ENCODE results near the gene IRF4.

The IRF4 gene

GRCh38 chr6:398558-399078 lies 7.1 kb downstream of the IRF4 start:
- FAIRE-seq (no peak), DNase-seq (ENCODE audit: insufficient read length, low spot score) (no peak)

GRCh38 chr6:399785-400534 lies 8.4 kb downstream of the IRF4 start:
- TF ChIP-seq POLR2A (IDR thresholded peaks at IDR 0.05; ENCODE audit: low read depth, low read length): no peak
- FAIRE-seq: no peak
- no peak for DNase-seq (ENCODE audit: insufficient read length, low spot score)

More at GRCh38 chr6:398558-399078, 7.1 kb downstream of the IRF4 start:
- TF ChIP-seq POLR2A (IDR thresholded peaks at IDR 0.05; ENCODE audit: low read depth, low read length): no peak

GRCh38 chr6:400815-401214 lies 9.3 kb downstream of the IRF4 start:
- no peak for TF ChIP-seq POLR2A (IDR thresholded peaks at IDR 0.05; ENCODE audit: low read depth, low read length)
- FAIRE-seq (no peak), DNase-seq (ENCODE audit: insufficient read length, low spot score) (no peak)

- FAIRE-seq (no peak), DNase-seq (ENCODE audit: insufficient read length, low spot score) (no peak)
- no peak for TF ChIP-seq POLR2A (IDR thresholded peaks at IDR 0.05; ENCODE audit: low read depth, low read length)
These were observed 9.9 kb downstream of the IRF4 start for GRCh38 chr6:401239-401993.

- no peak for DNase-seq (ENCODE audit: insufficient read length, low spot score)
- TF ChIP-seq POLR2A (IDR thresholded peaks at IDR 0.05; ENCODE audit: low read depth, low read length): no peak
- FAIRE-seq: no peak
These were observed 10.6 kb downstream of the IRF4 start for GRCh38 chr6:401994-402640.

- FAIRE-seq: no peak
- no peak for DNase-seq (ENCODE audit: insufficient read length, low spot score)
- TF ChIP-seq POLR2A (IDR thresholded peaks at IDR 0.05; ENCODE audit: low read depth, low read length): no peak
These were observed 11.5 kb downstream of the IRF4 start for GRCh38 chr6:402901-403658.

- TF ChIP-seq POLR2A (IDR thresholded peaks at IDR 0.05; ENCODE audit: low read depth, low read length): no peak
- no peak for FAIRE-seq
These were observed 12.4 kb downstream of the IRF4 start for GRCh38 chr6:403659-404655.

GRCh38 chr6:404685-405423 lies 13.3 kb downstream of the IRF4 start:
- FAIRE-seq: no peak
- no peak for TF ChIP-seq POLR2A (IDR thresholded peaks at IDR 0.05; ENCODE audit: low read depth, low read length)
- DNase-seq (ENCODE audit: insufficient read length, low spot score): no peak

More at GRCh38 chr6:403659-404655, 12.4 kb downstream of the IRF4 start:
- DNase-seq (ENCODE audit: insufficient read length, low spot score): no peak

GRCh38 chr6:408148-408547 lies 16.6 kb downstream of the IRF4 start:
- DNase-seq (ENCODE audit: insufficient read length, low spot score): no peak
- TF ChIP-seq POLR2A (IDR thresholded peaks at IDR 0.05; ENCODE audit: low read depth, low read length): no peak
- FAIRE-seq: no peak

GRCh38 chr6:408599-409102 lies 17.1 kb downstream of the IRF4 start:
- TF ChIP-seq POLR2A (IDR thresholded peaks at IDR 0.05; ENCODE audit: low read depth, low read length): no peak
- peak; percentile 78 for FAIRE-seq
- peak; percentile 83 for DNase-seq (ENCODE audit: insufficient read length, low spot score)

- DNase-seq (ENCODE audit: insufficient read length, low spot score) (no peak), FAIRE-seq (no peak)
- TF ChIP-seq POLR2A (IDR thresholded peaks at IDR 0.05; ENCODE audit: low read depth, low read length): no peak
These were observed 17.9 kb downstream of the IRF4 start for GRCh38 chr6:409370-409972.
